Measurements from ENCODE around the gene CTU2. TPM values are rescaled to one million over a fixed set of nuclear protein-coding genes. Genes with fewer than 3 reads are reported as not detected.
A peak's percentile ranks its signal among the peaks of the same experiment; 100 is the strongest.

Gene CTU2
- total RNA-seq, 1 experiment from 2014 or later: 52.4 TPM

GRCh38 chr16:88688013-88688778 is 18.1 kb upstream of the CTU2 start:
- no peak for DNase-seq (ENCODE audit: low spot score)
- ChIA-PET CTCF (interaction anchor here (0.8 to 5.8 kb wide), 6 partner anchors 10 to 82 kb away, joined by 3 to 111 read pairs (median 7); no protein-coding TSS in a partner anchor), POLR2A (interaction anchor here (0.6 kb wide), 1 partner anchor 137 kb away, joined by 3 read pairs; no protein-coding TSS in a partner anchor)
- peaks cover 15% of the 10 kb centered on the region for H3K4me1 Mint-ChIP-seq
- H3K36me3 Mint-ChIP-seq: no peaks in the 10 kb centered on the region
- ATAC-seq: no peak
- peak overlapping the region; percentile 16; the same call in 1 of the 2 replicates for H3K4me3 Mint-ChIP-seq
- no peak overlapping the region for H3K27ac Mint-ChIP-seq
- H3K27me3 Mint-ChIP-seq (ENCODE audit: low read depth): peaks cover 28% of the 10 kb centered on the region
- TF ChIP-seq ZNF263 (CRISPR knock-in tag; IDR thresholded peaks at IDR 0.05; ENCODE audit: low read depth) (no peak), ZNF121 (CRISPR knock-in tag; IDR thresholded peaks at IDR 0.05) (no peak), ZNF281 (CRISPR knock-in tag; IDR thresholded peaks at IDR 0.05) (no peak), MLX (CRISPR knock-in tag; IDR thresholded peaks at IDR 0.05) (no peak), ZNF423 (CRISPR knock-in tag; IDR thresholded peaks at IDR 0.05) (peak; percentile 86)
- H3K9me3 Mint-ChIP-seq: no peaks in the 10 kb centered on the region

GRCh38 chr16:88690341-88691128 is 15.8 kb upstream of the CTU2 start:
- H3K4me1 Mint-ChIP-seq: peaks cover 6% of the 10 kb centered on the region; the same call in 1 of the 2 replicates
- H3K4me3 Mint-ChIP-seq: no peak overlapping the region
- peaks cover 28% of the 10 kb centered on the region for H3K27me3 Mint-ChIP-seq (ENCODE audit: low read depth)
- DNase-seq (ENCODE audit: low spot score): no peak
- peak overlapping the region; percentile 81; the same call in 1 of the 2 replicates for H3K27ac Mint-ChIP-seq
- CTCF ChIA-PET: interaction anchor here (0.6 to 0.7 kb wide), 2 partner anchors 47 to 88 kb away, joined by 4 read pairs; no protein-coding TSS in a partner anchor
- H3K36me3 Mint-ChIP-seq: no peaks in the 10 kb centered on the region
- ATAC-seq: no peak
- H3K9me3 Mint-ChIP-seq: no peaks in the 10 kb centered on the region
- TF ChIP-seq MXD4 (CRISPR knock-in tag; IDR thresholded peaks at IDR 0.05; ENCODE audit: borderline replicate concordance) (no peak), TP53 (CRISPR knock-in tag; IDR thresholded peaks at IDR 0.05) (no peak), MAX (CRISPR knock-in tag; IDR thresholded peaks at IDR 0.05) (no peak), MLX (CRISPR knock-in tag; IDR thresholded peaks at IDR 0.05) (no peak), CREB1 (CRISPR knock-in tag; IDR thresholded peaks at IDR 0.05) (no peak), USF2 (CRISPR knock-in tag; IDR thresholded peaks at IDR 0.05) (no peak), ZNF281 (CRISPR knock-in tag; IDR thresholded peaks at IDR 0.05) (no peak), TEAD4 (CRISPR knock-in tag; IDR thresholded peaks at IDR 0.05) (no peak), NR3C1 (CRISPR knock-in tag; conservative IDR thresholded peaks at IDR 0.05; ENCODE audit: low read depth) (no peak), MYBL2 (CRISPR knock-in tag; IDR thresholded peaks at IDR 0.05) (no peak), ZNF263 (CRISPR knock-in tag; IDR thresholded peaks at IDR 0.05; ENCODE audit: low read depth) (no peak), ATF6 (CRISPR knock-in tag; IDR thresholded peaks at IDR 0.05) (no peak), ZNF396 (CRISPR knock-in tag; IDR thresholded peaks at IDR 0.05; ENCODE audit: borderline replicate concordance) (no peak), RORB (CRISPR knock-in tag; IDR thresholded peaks at IDR 0.05) (no peak), NR1H2 (CRISPR knock-in tag; IDR thresholded peaks at IDR 0.05) (no peak)
- POLR2A ChIA-PET: no interaction called here
